Upper lobe of left lung (tissue), 6 donors: ENCODE results near the gene NCMAP. TPM values are rescaled to one million over a fixed set of nuclear protein-coding genes. Genes with fewer than 3 reads are reported as not detected.
"Not testable (repeated sequence)": the region's sequence is repeated elsewhere in the genome, so short reads cannot be mapped to it uniquely, and the experiment has no call there.

ENCODE experiments used
- ATAC-seq, 2 donors: fragments of 200-7000 bp; cut with Tn5 transposase; one replicate each; pipeline ENCODE4 v1.9.1; 2022; ENCODE audit warnings: mild to moderate bottlenecking in 2 of 2, moderate library complexity in 2 of 2; ENCODE audit not compliant: low FRiP score in 2 of 2
- DNase-seq, 2 donors: peaks; one replicate each; pipeline ENCODE4 v3.0.0-alpha.2; 2019 to 2020
- H3K27ac ChIP-seq, 4 donors: fragments of 200-600 bp; sonication (generic); one replicate each; pipeline ENCODE4 v1.5.1; 2016 to 2019
- H3K27me3 ChIP-seq, 4 donors: fragments of 200-600 bp; sonication (generic); one replicate each; pipeline ENCODE4 v1.5.1; 2017 to 2019
- H3K36me3 ChIP-seq, 4 donors: fragments of 200-600 bp; sonication (generic); one replicate each; pipeline ENCODE4 v1.5.1; 2016 to 2019
- H3K4me1 ChIP-seq, 4 donors: fragments of 200-600 bp; sonication (generic); one replicate each; pipeline ENCODE4 v1.5.1; 2018 to 2019
- H3K4me3 ChIP-seq, 4 donors: fragments of 200-600 bp; sonication (generic); one replicate each; pipeline ENCODE4 v1.5.1; 2017 to 2019; ENCODE audit warnings: mild to moderate bottlenecking in 2 of 4, moderate library complexity in 1 of 4
- H3K9me3 ChIP-seq, 4 donors: fragments of 200-600 bp; sonication (generic); one replicate each; pipeline ENCODE4 v1.5.1; 2018 to 2019
- CTCF ChIP-seq, 6 experiments: fragments of 450-650 bp in 4 of 6; fragments of 200-600 bp in 2 of 6; sonication (generic) in 2 of 6; IDR thresholded peaks; one replicate each; pipeline ENCODE4 v1.5.1; 2016 to 2019; ENCODE audit warnings: antibody characterized with exemption in 6 of 6
- EP300 ChIP-seq, 4 donors: sonication (generic); formaldehyde crosslinking; IDR thresholded peaks; one replicate each; pipeline ENCODE4 v1.5.1; 2017; ENCODE audit warnings: antibody characterized with exemption in 4 of 4, control low read depth in 2 of 4
- POLR2A ChIP-seq, 4 donors: fragments of 450-650 bp; IDR thresholded peaks; one replicate each; pipeline ENCODE4 v1.5.1; 2016 to 2017; ENCODE audit warnings: antibody characterized with exemption in 4 of 4, mild to moderate bottlenecking in 2 of 4
- POLR2AphosphoS5 ChIP-seq, 2 donors: sonication (generic); formaldehyde crosslinking; IDR thresholded peaks; one replicate each; pipeline ENCODE4 v1.5.1; 2017; ENCODE audit warnings: antibody characterized with exemption in 2 of 2
- WGBS, 2 donors: methylation state at CpG; one replicate each; pipeline ENCODE4 v1.1.5; 2017 to 2018; 5-methylcytosine and 5-hydroxymethylcytosine counted together
- total RNA-seq, 6 donors: library from RNA; depleted of rRNA in 4 of 6; stranded (reverse); fragments of >200 nt in 4 of 6; gene quantifications; one replicate each; pipeline versions ENCODE4 v1.1.0 to v1.2.1, GENCODE V29; 2016 to 2021
- donor health status: DM: no; HTN: no; CAD: no; lungs with moderate emphysema.
- donor health status: DM: no; HTN: yes; CAD: no; lungs with severe emphysema.

Gene NCMAP
- total RNA-seq, 6 donors from 2014 or later, result 3.3 to 12.8 (median 7.3) TPM

- DNase-seq, result no peak
- Histone ChIP-seq H3K36me3 (no peaks in the 10 kb centered on the region), H3K27ac (no peak overlapping the region), H3K4me1 (no peaks in the 10 kb centered on the region), H3K4me3 (no peak overlapping the region), H3K27me3 (no peaks in the 10 kb centered on the region), H3K9me3 (no peaks in the 10 kb centered on the region)
- 78 to 81% methylated on average over 6 of the region's 6 CpGs for WGBS, 2 donors
- TF ChIP-seq EP300 (IDR thresholded peaks at IDR 0.05), result no peak
- TF ChIP-seq POLR2A (IDR thresholded peaks at IDR 0.05), result no peak
- no peak for TF ChIP-seq CTCF (IDR thresholded peaks at IDR 0.05)
- TF ChIP-seq POLR2AphosphoS5 (IDR thresholded peaks at IDR 0.05), result no peak
- no peak for ATAC-seq
These were observed 30.3 kb upstream of the NCMAP start for GRCh38 chr1:24525606-24526005.

DNA sequence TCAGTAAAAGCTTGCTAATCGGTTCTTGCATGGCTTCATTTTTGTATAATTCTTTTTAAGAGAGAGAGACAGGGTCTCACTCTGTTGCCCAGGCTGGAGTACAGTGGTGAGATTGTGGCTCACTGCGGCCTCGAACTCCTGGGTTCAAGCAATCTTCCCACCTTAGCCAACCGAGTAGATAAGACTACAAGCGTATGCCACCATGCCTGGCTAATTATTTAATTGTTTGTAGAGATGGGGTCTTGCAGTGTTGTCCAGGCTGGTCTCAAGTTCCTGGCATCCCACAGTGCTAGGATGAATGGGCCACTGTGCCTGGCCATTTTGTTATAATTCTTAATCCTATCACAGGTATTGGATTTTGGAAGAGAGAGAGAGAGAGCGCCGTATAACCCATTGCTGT lies 29.8 kb upstream of the NCMAP start:
- Histone ChIP-seq H3K36me3 (no peaks in the 10 kb centered on the region), H3K27me3 (no peaks in the 10 kb centered on the region), H3K4me1 (no peaks in the 10 kb centered on the region), H3K9me3 (no peaks in the 10 kb centered on the region), H3K4me3 (no peak overlapping the region), H3K27ac (no peak overlapping the region)
- DNase-seq (no peak), ATAC-seq (no peak)
- WGBS, 2 donors, result 88 to 98% methylated on average over 7 of the region's 7 CpGs
- TF ChIP-seq EP300 (IDR thresholded peaks at IDR 0.05) (no peak), CTCF (IDR thresholded peaks at IDR 0.05) (no peak), POLR2A (IDR thresholded peaks at IDR 0.05) (no peak), POLR2AphosphoS5 (IDR thresholded peaks at IDR 0.05) (no peak)

GRCh38 chr1:24526940-24527542 lies 28.8 kb upstream of the NCMAP start:
- no peak for DNase-seq
- Histone ChIP-seq H3K36me3 (no peaks in the 10 kb centered on the region), H3K4me3 (no peak overlapping the region), H3K4me1 (no peaks in the 10 kb centered on the region), H3K27me3 (no peaks in the 10 kb centered on the region), H3K9me3 (no peaks in the 10 kb centered on the region), H3K27ac (no peak overlapping the region)
- 84 to 86% methylated on average over 8 of the region's 8 CpGs for whole genome bisulfite sequencing, 2 donors
- no peak for ATAC-seq
- TF ChIP-seq POLR2AphosphoS5 (IDR thresholded peaks at IDR 0.05) (no peak), CTCF (IDR thresholded peaks at IDR 0.05) (peak in 4 of 6 experiments; percentile 24 to 46 (median 38))

DNA sequence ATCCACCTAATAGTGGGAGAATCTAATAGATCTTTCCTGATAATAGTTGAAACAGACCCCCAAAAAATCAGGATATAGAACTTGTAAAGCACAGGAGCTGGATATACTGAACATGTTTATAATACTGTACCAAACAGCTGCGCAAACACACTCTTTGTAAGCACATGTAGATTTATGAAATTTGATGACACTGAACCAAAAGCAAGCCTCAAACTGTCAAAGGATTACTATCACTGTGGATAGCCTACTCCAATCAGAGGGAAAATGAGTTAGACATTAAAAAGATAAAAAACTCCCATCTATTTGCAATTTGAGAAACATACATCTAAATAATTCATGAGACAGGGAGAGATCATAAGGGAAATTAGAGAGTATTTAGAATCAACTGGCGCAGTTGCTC lies 27.1 kb upstream of the NCMAP start:
- Histone ChIP-seq H3K27me3 (no peaks in the 10 kb centered on the region), H3K36me3 (peaks cover 0 to 3% (median 0%) of the 10 kb centered on the region in 4 donors), H3K9me3 (no peaks in the 10 kb centered on the region), H3K27ac (no peak overlapping the region), H3K4me3 (no peak overlapping the region), H3K4me1 (no peaks in the 10 kb centered on the region)
- DNase-seq, result no peak
- ATAC-seq, result no peak
- 96 to 98% methylated on average over 2 of the region's 2 CpGs for WGBS, 2 donors
- TF ChIP-seq POLR2A (IDR thresholded peaks at IDR 0.05), result no peak
- TF ChIP-seq EP300 (IDR thresholded peaks at IDR 0.05), result no peak
- TF ChIP-seq CTCF (IDR thresholded peaks at IDR 0.05), result no peak
- no peak for TF ChIP-seq POLR2AphosphoS5 (IDR thresholded peaks at IDR 0.05)

DNA sequence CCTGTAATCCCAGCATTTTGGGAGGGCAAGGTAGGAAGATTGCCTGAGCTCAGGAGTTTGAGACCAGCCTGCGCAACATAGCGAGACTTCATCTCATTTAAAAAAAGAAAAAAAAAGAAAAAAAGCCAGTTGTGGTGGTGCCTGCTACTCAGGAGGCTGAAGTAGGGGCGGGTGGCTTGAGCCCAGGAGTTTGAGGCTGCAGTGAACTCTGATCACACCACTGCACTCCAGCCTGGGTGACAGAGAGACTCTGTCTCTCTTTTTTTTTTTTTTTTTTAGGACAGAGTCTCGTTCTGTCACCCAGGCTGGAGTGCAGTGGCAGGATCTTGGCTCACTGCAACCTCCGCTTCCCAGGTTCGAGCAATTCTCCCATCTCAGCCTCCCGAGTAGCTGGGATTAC lies 26.6 kb upstream of the NCMAP start:
- not testable (repeated sequence) for H3K4me1 ChIP-seq, H3K9me3 ChIP-seq, H3K27me3 ChIP-seq, DNase-seq, ATAC-seq, H3K4me3 ChIP-seq, H3K36me3 ChIP-seq, H3K27ac ChIP-seq
- WGBS, 2 donors, result 93 to 94% methylated on average over 7 of the region's 7 CpGs
